GM12892 (cell line): ENCODE data around the gene TP53RK.

ENCODE experiments used
- DNase-seq: peaks from one replicate; pipeline ENCODE4 v3.0.0; 2011; ENCODE audit not compliant: insufficient read length
- FAIRE-seq: peaks from 2 replicates; lab custom pipeline; 2011; peaks lifted over from hg19 to GRCh38; lab: Jason Lieb, UNC
- POLR2A ChIP-seq: IDR thresholded peaks from 2 replicates; pipeline ENCODE4 v1.6.1; 2011; ENCODE audit warnings: low read depth, low read length, control low read depth
- POLR2AphosphoS5 ChIP-seq: IDR thresholded peaks from 2 replicates; pipeline ENCODE4 v1.6.1; 2011; ENCODE audit warnings: low read depth, low read length, control low read depth
- TAF1 ChIP-seq: IDR thresholded peaks from 2 replicates; pipeline ENCODE4 v1.6.1; 2011; ENCODE audit warnings: low read depth, mild to moderate bottlenecking, control low read depth, low read length, borderline replicate concordance

TP53RK gene

GRCh38 chr20:46713957-46714834 lies 25.0 kb upstream of the TP53RK start:
- FAIRE-seq (no peak), DNase-seq (no peak)
- TF ChIP-seq POLR2AphosphoS5 (no peak), POLR2A (no peak), TAF1 (no peak)

GRCh38 chr20:46712056-46712636 lies 22.9 kb upstream of the TP53RK start:
- TF ChIP-seq POLR2A (no peak), TAF1 (no peak), POLR2AphosphoS5 (no peak)
- no peak for FAIRE-seq
- no peak for DNase-seq

- DNase-seq (no peak), FAIRE-seq (no peak)
- TF ChIP-seq POLR2A = no peak
- no peak for TF ChIP-seq POLR2AphosphoS5
- TF ChIP-seq TAF1 = no peak
Observed at GRCh38 chr20:46710153-46710913, 21.1 kb upstream of the TP53RK start.

DNA sequence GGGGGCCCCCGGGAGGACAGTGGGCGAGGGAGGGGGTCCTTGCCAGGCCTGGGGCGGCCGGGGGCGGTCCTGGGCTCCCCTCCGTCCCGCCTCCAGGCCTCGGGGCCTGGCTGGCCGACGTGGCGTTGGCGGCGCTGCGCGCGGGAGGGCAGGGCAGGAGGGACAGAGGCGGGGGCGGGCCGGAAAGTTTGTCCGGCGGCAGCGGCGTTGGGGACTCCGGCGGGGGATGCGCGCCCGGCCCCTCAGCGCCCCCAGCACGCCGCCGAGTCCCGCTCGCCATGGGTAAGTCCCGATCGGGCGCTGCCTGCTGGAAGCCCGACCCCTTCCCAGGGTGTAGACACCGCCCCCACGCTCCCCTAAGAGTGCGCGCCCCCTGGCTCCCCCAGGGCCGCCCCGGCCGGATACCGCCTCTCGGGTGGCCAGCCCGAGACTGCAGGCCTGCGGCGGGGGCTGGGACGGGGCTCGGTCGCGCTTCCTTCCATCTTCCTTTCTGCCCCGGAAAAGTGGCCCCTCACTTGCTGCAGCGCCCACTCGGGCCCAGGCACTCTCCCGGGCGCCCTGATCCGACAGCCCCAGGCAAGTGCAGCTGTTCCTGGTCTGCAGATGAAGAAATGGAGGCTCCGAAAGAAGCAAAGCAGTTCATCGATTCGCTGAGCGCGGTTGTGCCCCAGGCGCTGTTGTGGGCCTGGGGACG lies 20.4 kb upstream of the TP53RK start, which contains the start of gene SLC2A10:
TSS of gene SLC2A10 (plus strand) at position 191 of the 694 bp plus-strand sequence. CDS start at position 279, 88 bp downstream.
- FAIRE-seq = no peak
- TF ChIP-seq POLR2A (no peak), POLR2AphosphoS5 (no peak), TAF1 (no peak)
- no peak for DNase-seq

DNA sequence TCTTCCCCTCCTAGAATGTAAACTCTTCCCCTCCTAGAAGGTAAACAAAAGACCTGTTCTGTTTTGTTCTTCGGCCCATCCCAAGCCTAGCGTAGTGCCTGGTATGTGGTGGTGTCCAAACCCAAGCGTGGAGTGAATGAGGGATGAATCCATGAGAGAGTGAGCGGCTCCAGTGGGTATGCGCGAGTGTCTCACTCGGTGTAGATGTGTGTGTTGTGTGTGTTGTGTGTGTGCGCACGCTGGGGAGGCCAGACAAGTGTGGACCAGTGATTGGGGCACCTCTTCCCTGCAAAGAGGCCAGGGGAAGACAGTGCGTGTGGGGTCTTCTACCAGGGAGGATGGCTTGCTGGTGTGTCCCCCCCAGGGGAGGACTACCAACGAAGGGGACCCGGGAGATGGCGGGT lies 19.8 kb upstream of the TP53RK start:
- TF ChIP-seq POLR2A = no peak
- TF ChIP-seq TAF1 = no peak
- no peak for TF ChIP-seq POLR2AphosphoS5
- FAIRE-seq = no peak

GRCh38 chr20:46708172-46708860 lies 19.1 kb upstream of the TP53RK start:
- TF ChIP-seq POLR2AphosphoS5 = no peak
- no peak for TF ChIP-seq POLR2A
- TF ChIP-seq TAF1 = no peak
- DNase-seq = no peak
- FAIRE-seq = no peak

More for the DNA sequence above, 19.8 kb upstream of the TP53RK start:
- DNase-seq = no peak

DNA sequence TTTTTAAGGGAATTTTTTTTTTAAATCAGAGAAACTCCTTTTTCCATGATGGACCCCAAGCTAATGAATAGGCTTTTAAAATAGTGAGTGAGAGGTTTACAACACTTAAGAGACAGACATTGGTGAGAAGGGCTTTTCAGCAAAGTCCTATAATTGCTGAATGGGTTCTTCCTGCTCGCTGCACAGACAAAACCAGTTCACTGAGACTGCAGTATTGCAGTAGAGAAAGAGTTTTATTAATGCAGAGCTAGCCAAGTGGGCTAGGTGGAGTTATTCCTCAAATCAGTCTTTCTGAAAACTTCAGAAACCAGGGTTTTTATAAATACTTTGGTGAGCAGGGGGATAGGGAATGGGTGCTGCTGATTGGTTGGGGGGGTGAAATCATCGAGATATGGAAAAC lies 17.0 kb upstream of the TP53RK start:
- TF ChIP-seq POLR2AphosphoS5 (no peak), TAF1 (no peak), POLR2A (no peak)
- FAIRE-seq = no peak
- DNase-seq = no peak

DNA sequence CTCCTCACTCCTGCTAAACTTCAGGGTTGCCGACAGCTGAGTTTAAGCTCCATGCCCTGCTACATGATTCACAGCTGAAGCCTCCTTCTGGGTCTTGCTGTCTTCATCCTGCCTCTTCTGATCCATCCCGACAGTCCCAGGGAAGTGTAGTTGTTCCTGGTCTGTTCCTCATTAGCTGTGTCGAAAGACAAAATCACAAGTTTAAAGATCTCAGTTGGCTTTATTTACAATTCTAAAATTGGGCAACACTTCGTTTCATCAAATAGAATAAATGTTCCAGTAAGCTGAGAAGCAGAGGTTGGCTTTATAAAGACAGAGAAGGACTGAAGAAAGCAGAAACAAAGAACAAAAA lies 16.1 kb upstream of the TP53RK start:
- FAIRE-seq (no peak), DNase-seq (no peak)
- TF ChIP-seq TAF1 (no peak), POLR2A (no peak), POLR2AphosphoS5 (no peak)

DNA sequence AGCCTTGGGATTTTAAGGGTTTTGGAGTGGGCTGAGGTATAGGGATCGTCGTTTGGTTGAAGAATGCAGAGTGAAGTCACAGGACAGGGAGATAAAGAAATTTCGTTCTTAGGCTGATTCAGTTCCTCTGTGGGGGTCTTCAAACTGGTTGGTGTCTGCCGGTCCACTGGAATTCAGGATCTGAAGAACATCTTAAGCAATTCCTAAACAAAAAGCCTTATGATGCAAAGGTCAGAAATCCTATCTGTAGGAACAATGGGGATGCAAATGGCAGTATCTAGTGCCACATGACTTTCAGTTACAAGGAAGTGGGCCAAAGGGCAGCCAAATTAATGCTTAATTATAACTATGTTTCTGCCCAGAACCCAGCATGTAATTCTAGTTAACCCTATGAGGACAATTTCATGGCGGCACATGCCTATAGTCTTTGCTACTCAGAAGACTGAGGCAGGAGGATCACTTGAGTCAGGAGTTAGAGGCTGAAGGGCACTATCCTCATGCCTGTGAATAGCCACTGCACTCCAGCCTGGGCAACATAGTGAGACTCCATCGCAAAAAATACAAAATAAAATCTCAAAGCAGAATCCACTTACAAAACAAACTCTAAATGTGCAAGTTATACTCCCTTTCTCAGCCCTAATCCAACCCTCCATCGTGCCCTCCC lies 15.6 kb upstream of the TP53RK start:
- FAIRE-seq = no peak

DNA sequence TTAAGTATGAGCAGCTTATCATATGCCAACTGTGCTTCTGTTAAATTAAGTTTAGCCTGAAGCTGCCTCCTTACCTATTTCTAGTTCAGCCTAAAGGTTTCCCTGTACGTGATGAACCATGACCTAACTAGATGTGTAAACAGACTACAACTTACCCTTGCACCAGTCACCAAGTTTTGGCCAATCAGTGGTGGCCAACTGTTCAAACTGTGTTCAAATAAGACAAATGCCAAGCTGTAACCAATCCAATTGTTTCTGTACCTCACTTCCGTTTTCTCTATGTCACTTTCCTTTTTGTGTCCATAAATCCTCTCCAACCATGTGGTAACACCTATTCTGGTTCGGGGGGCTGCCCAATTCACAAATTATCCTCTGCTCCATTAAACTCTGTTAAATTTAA lies 14.2 kb upstream of the TP53RK start:
- DNase-seq (no peak), FAIRE-seq (no peak)
- no peak for TF ChIP-seq TAF1
- TF ChIP-seq POLR2A = no peak
- TF ChIP-seq POLR2AphosphoS5 = no peak

More for the DNA sequence above, 15.6 kb upstream of the TP53RK start:
- TF ChIP-seq TAF1 (no peak), POLR2A (no peak), POLR2AphosphoS5 (no peak)
- DNase-seq = no peak
